Measurements from ENCODE around the gene PPARGC1A.

Gene PPARGC1A

DNA sequence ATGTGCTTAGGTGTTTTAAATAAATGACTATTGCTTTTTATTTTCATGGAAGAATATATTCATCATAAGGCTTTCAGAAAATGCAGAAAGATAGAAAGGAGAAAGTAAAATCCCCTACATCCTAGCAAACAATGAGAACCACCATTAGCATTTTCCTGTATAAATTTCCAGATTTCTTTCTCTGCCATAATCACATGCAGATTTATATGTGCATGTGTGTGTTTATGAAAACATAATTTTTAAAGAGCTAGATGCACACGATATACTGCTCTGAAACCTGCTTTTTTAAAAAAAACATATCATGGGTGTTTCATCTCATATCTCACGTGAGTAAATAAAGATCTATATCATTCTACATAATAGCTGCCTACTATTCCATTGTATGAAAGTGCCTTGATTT, 26.4 kb upstream of the PPARGC1A start:
- no peak overlapping the region for H3K4me3 ChIP-seq (ENCODE audit: low read depth, low read length)
- in situ Hi-C loops (cut with HindIII; ENCODE audit: low sequenced_read_pairs), result no loop called here
- TF ChIP-seq, protein P1, sequence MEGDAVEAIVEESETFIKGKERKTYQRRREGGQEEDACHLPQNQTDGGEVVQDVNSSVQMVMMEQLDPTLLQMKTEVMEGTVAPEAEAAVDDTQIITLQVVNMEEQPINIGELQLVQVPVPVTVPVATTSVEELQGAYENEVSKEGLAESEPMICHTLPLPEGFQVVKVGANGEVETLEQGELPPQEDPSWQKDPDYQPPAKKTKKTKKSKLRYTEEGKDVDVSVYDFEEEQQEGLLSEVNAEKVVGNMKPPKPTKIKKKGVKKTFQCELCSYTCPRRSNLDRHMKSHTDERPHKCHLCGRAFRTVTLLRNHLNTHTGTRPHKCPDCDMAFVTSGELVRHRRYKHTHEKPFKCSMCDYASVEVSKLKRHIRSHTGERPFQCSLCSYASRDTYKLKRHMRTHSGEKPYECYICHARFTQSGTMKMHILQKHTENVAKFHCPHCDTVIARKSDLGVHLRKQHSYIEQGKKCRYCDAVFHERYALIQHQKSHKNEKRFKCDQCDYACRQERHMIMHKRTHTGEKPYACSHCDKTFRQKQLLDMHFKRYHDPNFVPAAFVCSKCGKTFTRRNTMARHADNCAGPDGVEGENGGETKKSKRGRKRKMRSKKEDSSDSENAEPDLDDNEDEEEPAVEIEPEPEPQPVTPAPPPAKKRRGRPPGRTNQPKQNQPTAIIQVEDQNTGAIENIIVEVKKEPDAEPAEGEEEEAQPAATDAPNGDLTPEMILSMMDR (IDR thresholded peaks at IDR 0.05; ENCODE audit: low read depth, low read length, missing control alignments), result no peak
- no peak for DNase-seq (ENCODE audit: low read depth)

GRCh38 chr4:23915459-23916132, 25.7 kb upstream of the PPARGC1A start:
- TF ChIP-seq, protein P1 (IDR thresholded peaks at IDR 0.05; ENCODE audit: low read depth, low read length, missing control alignments), result no peak

DNA sequence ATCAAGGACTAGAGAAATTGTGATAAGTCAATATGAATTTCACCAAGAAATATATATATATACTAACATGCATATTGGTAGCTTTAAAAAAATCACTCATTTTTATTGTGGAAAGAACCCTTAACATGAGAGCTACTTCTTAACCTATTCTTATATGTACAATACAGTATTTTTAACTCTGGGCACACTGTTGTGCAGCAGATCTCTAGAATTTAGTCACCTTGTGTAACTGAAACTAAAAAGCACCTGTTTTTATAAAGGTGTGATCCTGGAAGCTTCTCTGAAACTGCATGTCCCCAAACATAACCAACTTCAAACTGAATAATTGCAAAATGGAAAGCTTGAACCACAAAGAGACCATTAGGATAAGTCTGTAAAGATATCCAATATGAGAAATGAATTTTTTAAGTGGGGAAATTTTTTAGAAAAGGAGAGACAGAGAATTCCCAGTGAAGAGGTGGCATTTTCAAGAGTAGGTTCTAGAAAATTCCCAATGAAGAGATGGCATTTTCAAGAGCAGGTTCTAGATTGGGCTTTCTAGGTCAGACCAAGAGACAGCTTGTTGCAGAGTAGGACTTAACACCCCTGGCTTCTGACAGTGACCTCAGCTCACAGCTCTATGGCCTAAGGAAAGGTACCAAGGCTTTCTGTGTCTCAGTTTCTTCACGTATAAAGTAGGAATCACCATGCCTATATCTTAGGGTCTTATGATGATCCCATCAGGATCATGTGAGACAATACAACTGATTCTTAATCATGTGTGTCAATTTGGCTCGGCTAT, 22.0 kb upstream of the PPARGC1A start:
- H3K4me3 ChIP-seq (ENCODE audit: low read depth, low read length), result no peak overlapping the region
- TF ChIP-seq, protein P1 (IDR thresholded peaks at IDR 0.05; ENCODE audit: low read depth, low read length, missing control alignments), result no peak
- in situ Hi-C loops (cut with HindIII; ENCODE audit: low sequenced_read_pairs), result no loop called here
- DNase-seq (ENCODE audit: low read depth), result no peak

More at GRCh38 chr4:23915459-23916132, 25.7 kb upstream of the PPARGC1A start:
- in situ Hi-C loops (cut with HindIII; ENCODE audit: low sequenced_read_pairs), result no loop called here
- H3K4me3 ChIP-seq (ENCODE audit: low read depth, low read length), result no peak overlapping the region
- DNase-seq (ENCODE audit: low read depth), result no peak

GRCh38 chr4:23909671-23910070, 19.8 kb upstream of the PPARGC1A start:
- TF ChIP-seq, protein P1 (IDR thresholded peaks at IDR 0.05; ENCODE audit: low read depth, low read length, missing control alignments), result no peak
- in situ Hi-C loops (cut with HindIII; ENCODE audit: low sequenced_read_pairs), result no loop called here
- DNase-seq (ENCODE audit: low read depth), result no peak
- no peak overlapping the region for H3K4me3 ChIP-seq (ENCODE audit: low read depth, low read length)

DNA sequence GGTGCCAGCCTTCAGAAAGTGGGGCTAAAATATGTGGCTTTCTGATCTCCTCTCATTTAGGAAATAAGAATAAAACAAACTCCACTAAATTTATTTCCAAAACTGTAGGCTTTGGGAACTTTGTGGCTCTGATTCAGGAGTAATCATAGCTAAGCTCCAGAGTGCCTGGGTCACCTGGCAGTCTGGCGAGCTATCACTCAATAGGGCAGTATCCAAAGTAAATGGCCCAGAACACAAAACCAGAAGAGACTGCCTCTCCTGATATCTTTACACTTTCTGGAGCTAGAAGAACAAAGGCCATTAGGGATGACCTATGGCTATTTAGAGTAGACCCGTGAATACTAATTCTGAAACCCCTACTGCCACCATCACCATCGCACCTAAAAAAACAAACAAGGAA, 17.0 kb upstream of the PPARGC1A start:
- no peak for DNase-seq (ENCODE audit: low read depth)
- in situ Hi-C loops (cut with HindIII; ENCODE audit: low sequenced_read_pairs), result no loop called here
- no peak overlapping the region for H3K4me3 ChIP-seq (ENCODE audit: low read depth, low read length)
- TF ChIP-seq, protein P1 (IDR thresholded peaks at IDR 0.05; ENCODE audit: low read depth, low read length, missing control alignments), result no peak

DNA sequence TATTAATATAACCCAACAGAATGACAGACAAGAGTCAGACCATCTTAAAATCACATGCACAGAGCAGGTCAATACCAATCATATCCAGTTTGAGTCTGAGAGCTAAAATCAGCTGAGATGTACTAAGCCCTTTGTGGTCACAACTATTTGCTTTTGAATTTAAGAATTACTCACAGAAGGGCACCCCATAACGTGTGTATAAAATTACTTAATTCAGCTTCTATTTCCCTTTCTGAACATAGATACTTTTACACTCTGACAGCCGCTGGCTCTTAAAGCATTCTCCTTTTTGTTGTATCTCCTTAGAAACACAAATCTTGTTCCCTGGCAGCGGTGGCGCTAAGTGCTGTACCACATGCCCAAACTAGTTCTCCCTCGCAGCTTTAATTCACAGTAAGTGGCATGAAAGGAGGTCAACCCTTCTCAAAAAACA, 14.8 kb upstream of the PPARGC1A start:
- in situ Hi-C loops (cut with HindIII; ENCODE audit: low sequenced_read_pairs), result no loop called here
- TF ChIP-seq, protein P1 (IDR thresholded peaks at IDR 0.05; ENCODE audit: low read depth, low read length, missing control alignments), result no peak
- H3K4me3 ChIP-seq (ENCODE audit: low read depth, low read length), result no peak overlapping the region
- no peak for DNase-seq (ENCODE audit: low read depth)
